Neutrophil (primary cell): Measurements from ENCODE around the gene SLC35F5.
"Not testable (repeated sequence)": the region's sequence is repeated elsewhere in the genome, so short reads cannot be mapped to it uniquely, and the experiment has no call there.

Experiments
- H3K27ac ChIP-seq: fragments of 200-600 bp; sonication (generic); 2 replicates; pipeline ENCODE4 v1.5.1; 2016; ENCODE audit warnings: mild to moderate bottlenecking, moderate library complexity
- H3K27me3 ChIP-seq: fragments of 200-600 bp; sonication (generic); 2 replicates; pipeline ENCODE4 v1.6.0; 2016; ENCODE audit warnings: mild to moderate bottlenecking
- H3K36me3 ChIP-seq: fragments of 200-600 bp; sonication (generic); 2 replicates; pipeline ENCODE4 v1.5.1; 2017
- H3K4me1 ChIP-seq, 2 experiments: fragments of 200-600 bp in 1 of 2; sonication (generic) in 1 of 2; 1 replicate in 1 of 2; 2 replicates in 1 of 2; pipeline versions ENCODE4 v1.5.1 to v1.6.1; 2013 to 2016; ENCODE audit warnings: low read depth in 1 of 2, low read length in 1 of 2, mild to moderate bottlenecking in 1 of 2, moderate library complexity in 1 of 2; ENCODE audit not compliant: control insufficient read depth in 1 of 2, insufficient read depth in 1 of 2
- H3K4me3 ChIP-seq, 2 experiments: fragments of 200-600 bp in 1 of 2; sonication (generic) in 1 of 2; 1 replicate in 1 of 2; 2 replicates in 1 of 2; pipeline ENCODE4 v1.5.1; 2013 to 2016; ENCODE audit warnings: low read depth in 1 of 2, low read length in 1 of 2, mild to moderate bottlenecking in 1 of 2, moderate library complexity in 1 of 2
- H3K9me3 ChIP-seq: fragments of 200-600 bp; sonication (generic); 2 replicates; pipeline ENCODE4 v1.5.1; 2016
- TF ChIP-seq, protein P1 (sequence below): fragments of 200-600 bp; sonication (generic); IDR thresholded peaks from 2 replicates; pipeline ENCODE4 v1.5.1; 2016; ENCODE audit warnings: antibody characterized with exemption

The SLC35F5 gene

DNA sequence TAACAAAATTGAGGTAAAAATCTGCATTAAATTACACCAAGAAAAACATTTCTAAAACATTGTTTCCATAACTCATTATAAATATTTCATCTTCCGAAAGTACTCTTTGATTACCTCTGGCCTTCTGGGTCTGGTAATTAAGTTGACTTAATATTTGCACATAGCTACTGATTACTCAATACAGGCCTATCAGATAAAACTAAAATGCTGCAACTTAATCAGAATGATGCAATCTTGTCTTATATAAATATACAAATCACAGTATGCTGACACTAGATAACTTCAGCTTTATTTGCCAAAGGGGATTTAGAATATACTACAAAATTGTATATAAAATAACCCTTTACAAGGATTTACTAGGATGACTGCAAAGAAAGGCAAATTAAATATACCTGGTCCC, 49.3 kb downstream of the SLC35F5 start:
- H3K4me1 ChIP-seq: no peaks in the 10 kb centered on the region
- no peak overlapping the region for H3K4me3 ChIP-seq
- TF ChIP-seq, protein P1, sequence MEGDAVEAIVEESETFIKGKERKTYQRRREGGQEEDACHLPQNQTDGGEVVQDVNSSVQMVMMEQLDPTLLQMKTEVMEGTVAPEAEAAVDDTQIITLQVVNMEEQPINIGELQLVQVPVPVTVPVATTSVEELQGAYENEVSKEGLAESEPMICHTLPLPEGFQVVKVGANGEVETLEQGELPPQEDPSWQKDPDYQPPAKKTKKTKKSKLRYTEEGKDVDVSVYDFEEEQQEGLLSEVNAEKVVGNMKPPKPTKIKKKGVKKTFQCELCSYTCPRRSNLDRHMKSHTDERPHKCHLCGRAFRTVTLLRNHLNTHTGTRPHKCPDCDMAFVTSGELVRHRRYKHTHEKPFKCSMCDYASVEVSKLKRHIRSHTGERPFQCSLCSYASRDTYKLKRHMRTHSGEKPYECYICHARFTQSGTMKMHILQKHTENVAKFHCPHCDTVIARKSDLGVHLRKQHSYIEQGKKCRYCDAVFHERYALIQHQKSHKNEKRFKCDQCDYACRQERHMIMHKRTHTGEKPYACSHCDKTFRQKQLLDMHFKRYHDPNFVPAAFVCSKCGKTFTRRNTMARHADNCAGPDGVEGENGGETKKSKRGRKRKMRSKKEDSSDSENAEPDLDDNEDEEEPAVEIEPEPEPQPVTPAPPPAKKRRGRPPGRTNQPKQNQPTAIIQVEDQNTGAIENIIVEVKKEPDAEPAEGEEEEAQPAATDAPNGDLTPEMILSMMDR: no peak
- no peaks in the 10 kb centered on the region for H3K9me3 ChIP-seq
- H3K27me3 ChIP-seq: no peaks in the 10 kb centered on the region
- peaks cover 54% of the 10 kb centered on the region for H3K36me3 ChIP-seq
- no peak overlapping the region for H3K27ac ChIP-seq

DNA sequence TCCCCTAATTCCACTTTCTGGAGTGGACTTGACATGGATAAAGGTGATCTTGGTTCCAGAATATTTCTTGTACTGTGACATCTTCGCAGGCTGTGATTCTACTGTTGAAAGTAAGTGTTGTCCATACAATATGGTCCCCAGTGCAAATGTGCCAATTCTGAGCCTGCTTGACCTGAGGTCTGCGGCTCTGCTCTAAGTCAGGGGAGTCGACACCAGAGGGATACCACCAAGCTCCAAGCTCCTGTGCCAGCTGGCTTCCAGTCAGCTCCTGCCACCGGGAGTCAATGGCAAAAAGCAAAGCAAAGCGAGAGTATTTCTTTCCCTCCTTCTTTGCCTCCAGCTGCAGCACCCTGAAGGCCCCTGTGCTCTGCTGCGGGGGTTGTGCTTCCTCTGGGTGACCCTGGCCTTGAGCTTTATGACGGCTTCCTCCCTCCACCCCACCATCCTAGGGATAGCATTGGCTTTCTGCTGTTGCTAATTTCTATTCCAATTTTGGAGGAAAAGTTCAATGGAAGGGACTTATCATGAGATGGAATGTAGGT, 50.4 kb downstream of the SLC35F5 start:
- no peaks in the 10 kb centered on the region for H3K27me3 ChIP-seq
- TF ChIP-seq, protein P1: no peak
- no peak overlapping the region for H3K27ac ChIP-seq

DNA sequence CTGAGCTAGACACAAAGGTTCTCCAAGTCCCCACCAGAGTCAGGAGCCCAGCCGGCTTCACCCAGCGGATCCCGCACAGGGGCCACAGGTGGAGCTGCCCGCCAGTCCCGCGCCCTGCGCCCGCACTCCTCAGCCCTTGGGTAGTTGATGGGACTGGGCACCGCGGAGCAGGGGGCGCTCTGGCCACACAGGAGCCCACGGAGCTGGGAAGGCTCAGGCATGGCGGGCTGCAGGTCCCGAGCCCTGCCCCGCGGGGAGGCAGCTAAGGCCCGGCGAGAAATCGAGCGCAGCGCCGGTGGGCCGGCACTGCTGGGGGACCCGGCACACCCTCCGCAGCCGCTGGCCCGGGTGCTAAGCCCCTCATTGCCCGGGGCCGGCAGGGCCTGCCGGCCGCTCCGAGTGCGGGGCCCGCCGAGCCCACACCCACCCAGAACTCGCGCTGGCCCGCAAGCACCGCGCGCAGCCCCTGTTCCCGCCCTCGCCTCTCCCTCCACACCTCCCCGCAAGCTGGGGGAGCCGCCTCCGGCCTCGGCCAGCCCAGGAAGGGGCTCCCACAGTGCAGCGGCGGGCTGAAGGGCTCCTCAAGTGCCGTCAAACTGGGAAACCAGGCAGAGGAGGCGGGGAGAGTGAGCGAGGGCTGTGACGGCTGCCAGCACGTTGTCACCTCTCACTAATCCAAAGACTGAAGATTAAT, 52.0 kb downstream of the SLC35F5 start:
- not testable (repeated sequence) for H3K4me1 ChIP-seq, H3K27ac ChIP-seq, H3K4me3 ChIP-seq, H3K9me3 ChIP-seq
- peaks cover 37% of the 10 kb centered on the region for H3K36me3 ChIP-seq
- peaks cover 13% of the 10 kb centered on the region for H3K27me3 ChIP-seq

More for the DNA sequence above, 50.4 kb downstream of the SLC35F5 start:
- H3K4me3 ChIP-seq: no peak overlapping the region
- peaks cover 46% of the 10 kb centered on the region for H3K36me3 ChIP-seq
- no peaks in the 10 kb centered on the region for H3K4me1 ChIP-seq
- no peaks in the 10 kb centered on the region for H3K9me3 ChIP-seq

DNA sequence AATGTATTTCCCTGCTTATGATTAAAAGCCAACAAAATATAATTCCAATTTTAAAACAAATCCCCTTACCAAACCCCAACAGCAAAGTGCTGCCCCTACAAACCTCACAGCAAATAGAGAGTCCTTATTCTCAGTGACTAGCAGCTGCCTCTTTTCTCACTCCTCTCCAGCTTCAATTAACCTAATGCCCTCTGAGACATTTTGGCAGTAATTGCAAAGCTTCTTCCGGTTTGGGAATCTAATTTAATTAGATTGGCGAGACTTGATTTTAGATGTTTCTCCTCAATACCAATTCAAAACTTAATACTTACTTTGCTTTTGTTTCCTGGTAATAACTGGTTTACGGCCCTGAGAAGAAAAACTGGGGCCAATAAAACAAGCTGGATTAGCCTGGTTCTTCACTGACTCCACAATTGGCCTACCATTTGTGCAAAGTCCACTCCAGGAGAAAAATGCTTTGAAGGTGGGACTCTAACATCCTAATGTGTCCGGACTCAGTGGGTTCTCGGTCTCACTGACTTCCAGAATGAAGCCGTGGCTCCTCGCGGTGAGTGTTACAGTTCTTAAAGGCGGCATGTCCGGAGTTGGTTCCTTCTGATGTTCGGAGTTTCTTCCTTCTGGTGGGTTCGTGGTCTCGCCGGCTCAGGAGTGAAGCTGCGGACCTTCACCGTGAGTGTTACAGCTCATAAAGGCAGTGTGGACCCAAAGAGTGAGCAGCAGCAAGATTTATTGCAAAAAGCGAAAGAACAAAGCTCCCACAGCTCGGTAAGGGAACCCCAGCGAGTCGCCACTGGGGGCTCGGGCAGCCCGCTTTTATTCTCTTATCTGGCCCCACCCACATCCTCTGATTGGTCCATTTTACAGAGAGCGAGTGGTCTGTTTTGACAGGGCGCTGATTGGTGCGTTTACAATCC, 52.8 kb downstream of the SLC35F5 start:
- Histone ChIP-seq H3K9me3 (no peaks in the 10 kb centered on the region), H3K27me3 (peaks cover 14% of the 10 kb centered on the region), H3K36me3 (peaks cover 32% of the 10 kb centered on the region), H3K4me3 (no peak overlapping the region), H3K4me1 (peaks cover 0 to 6% of the 10 kb centered on the region in 2 experiments), H3K27ac (no peak overlapping the region)
- TF ChIP-seq, protein P1: no peak

DNA sequence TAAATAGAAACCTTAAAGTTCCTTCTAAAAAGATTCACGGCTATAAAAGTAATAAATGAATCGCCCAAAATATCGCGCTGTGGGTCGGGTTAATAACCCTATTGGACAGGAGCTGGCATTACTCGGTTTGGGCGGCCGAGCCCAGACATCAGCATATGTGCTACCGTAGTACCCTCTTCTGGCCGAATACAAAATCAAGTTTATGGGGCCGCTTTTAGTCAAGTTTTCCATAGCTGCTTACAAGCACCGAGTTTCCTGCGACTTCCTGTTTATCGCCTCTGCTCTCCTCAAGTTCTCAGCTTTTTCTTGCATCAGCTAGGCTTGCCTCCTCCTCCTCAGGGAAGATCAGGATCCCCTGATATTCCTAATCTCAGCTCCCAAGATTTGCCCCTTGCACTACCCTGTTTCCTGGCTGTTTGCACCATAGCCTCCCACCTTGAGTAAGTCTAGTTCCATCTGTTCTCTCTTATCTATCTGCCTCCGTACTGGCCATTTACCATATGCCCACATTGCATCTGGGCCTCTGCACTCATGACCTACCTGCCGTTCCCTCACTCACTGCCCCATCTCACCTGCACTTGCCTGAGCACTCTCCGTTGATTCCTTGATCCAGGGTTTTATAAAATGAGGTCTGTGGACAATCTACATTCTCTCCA, 56.1 kb downstream of the SLC35F5 start:
- Histone ChIP-seq H3K27ac (no peak overlapping the region), H3K36me3 (peaks cover 13% of the 10 kb centered on the region), H3K9me3 (no peaks in the 10 kb centered on the region), H3K4me1 (peaks cover 0 to 6% of the 10 kb centered on the region in 2 experiments), H3K4me3 (no peak overlapping the region), H3K27me3 (peaks cover 14% of the 10 kb centered on the region)
- TF ChIP-seq, protein P1: no peak
